Activated CD8-positive, alpha-beta T cell treated with anti-CD3 and anti-CD28 coated beads for 36 hours (primary cell): ENCODE data around the gene AGAP1. TPM values are rescaled to one million over a fixed set of nuclear protein-coding genes. Genes with fewer than 3 reads are reported as not detected.

Experiments
- ATAC-seq: fragments of 200-7000 bp; cut with Tn5 transposase; one replicate; pipeline ENCODE4 v1.10.0; 2021; ENCODE audit warnings: mild to moderate bottlenecking, moderate library complexity
- CTCF ChIA-PET: fragments of 350-600 bp; sonication (Branson Sonifier 250); formaldehyde crosslinking; loops from one replicate; lab custom pipeline; 2021; ENCODE audit warnings: antibody characterized with exemption; lab: Charles Lee
- POLR2A ChIA-PET: fragments of 350-600 bp; sonication (Branson Sonifier 250); formaldehyde crosslinking; loops from one replicate; lab custom pipeline; 2021; ENCODE audit warnings: antibody characterized with exemption; lab: Charles Lee
- DNase-seq: peaks from one replicate; pipeline ENCODE4 v3.0.0-alpha.2; 2020
- H3K27ac Mint-ChIP-seq: one replicate; pipeline ENCODE4 v1.8.0; 2021; ENCODE audit warnings: mild to moderate bottlenecking, mixed read lengths
- H3K27me3 Mint-ChIP-seq: one replicate; pipeline ENCODE4 v1.8.0; 2021; ENCODE audit warnings: mixed read lengths
- H3K36me3 Mint-ChIP-seq: one replicate; pipeline ENCODE4 v1.8.0; 2021; ENCODE audit warnings: low read depth, mixed read lengths
- H3K4me1 Mint-ChIP-seq: one replicate; pipeline ENCODE4 v1.8.0; 2021; ENCODE audit warnings: low read depth, mixed read lengths
- H3K4me3 Mint-ChIP-seq: one replicate; pipeline ENCODE4 v1.8.0; 2021; ENCODE audit warnings: mild to moderate bottlenecking, moderate library complexity, mixed read lengths
- H3K9me3 Mint-ChIP-seq: one replicate; pipeline ENCODE4 v1.8.0; 2021; ENCODE audit warnings: mixed read lengths
- intact Hi-C: fragments of 100-400 bp; cut with micrococcal nuclease; formaldehyde crosslinking; loops from one replicate; pipeline ENCODE4 v1.10.0; 2022
- total RNA-seq, 2 experiments: library from RNA; stranded (reverse); gene quantifications; one replicate each; pipeline ENCODE4 v1.2.3, GENCODE V29; 2021
- TF ChIP-seq, protein P1 (sequence below): fragments of 200-600 bp; IDR thresholded peaks from one replicate; pipeline ENCODE4 v1.8.0; 2022; ENCODE audit warnings: antibody characterized with exemption, mild to moderate bottlenecking

The AGAP1 gene
- total RNA-seq, 2 experiments from 2014 or later = 2.5 to 2.9 TPM

DNA sequence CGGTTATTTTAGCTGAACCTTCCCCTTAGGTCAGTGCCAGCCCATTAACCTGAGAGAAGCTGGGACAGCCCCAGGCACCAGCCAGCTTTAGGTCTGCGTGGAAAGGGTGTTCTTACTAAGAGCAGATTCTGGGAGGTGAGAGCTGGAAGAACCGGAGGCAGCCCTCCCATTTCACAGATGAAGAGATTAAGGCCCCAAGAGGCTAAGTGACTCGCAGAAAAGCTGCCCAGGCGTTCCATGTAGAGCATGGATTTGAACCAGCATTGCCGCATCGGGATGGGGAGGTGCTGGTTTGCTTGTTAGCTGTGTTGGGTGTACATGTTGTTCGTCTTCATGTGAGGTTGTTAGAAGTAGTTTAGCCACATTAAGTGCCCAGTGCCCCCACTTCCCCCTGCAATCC, 203.2 kb downstream of the AGAP1 start:
- TF ChIP-seq, protein P1, sequence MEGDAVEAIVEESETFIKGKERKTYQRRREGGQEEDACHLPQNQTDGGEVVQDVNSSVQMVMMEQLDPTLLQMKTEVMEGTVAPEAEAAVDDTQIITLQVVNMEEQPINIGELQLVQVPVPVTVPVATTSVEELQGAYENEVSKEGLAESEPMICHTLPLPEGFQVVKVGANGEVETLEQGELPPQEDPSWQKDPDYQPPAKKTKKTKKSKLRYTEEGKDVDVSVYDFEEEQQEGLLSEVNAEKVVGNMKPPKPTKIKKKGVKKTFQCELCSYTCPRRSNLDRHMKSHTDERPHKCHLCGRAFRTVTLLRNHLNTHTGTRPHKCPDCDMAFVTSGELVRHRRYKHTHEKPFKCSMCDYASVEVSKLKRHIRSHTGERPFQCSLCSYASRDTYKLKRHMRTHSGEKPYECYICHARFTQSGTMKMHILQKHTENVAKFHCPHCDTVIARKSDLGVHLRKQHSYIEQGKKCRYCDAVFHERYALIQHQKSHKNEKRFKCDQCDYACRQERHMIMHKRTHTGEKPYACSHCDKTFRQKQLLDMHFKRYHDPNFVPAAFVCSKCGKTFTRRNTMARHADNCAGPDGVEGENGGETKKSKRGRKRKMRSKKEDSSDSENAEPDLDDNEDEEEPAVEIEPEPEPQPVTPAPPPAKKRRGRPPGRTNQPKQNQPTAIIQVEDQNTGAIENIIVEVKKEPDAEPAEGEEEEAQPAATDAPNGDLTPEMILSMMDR = no peak
- DNase-seq (no peak), ATAC-seq (no peak)
- Mint-ChIP-seq H3K9me3 (no peaks in the 10 kb centered on the region), H3K27me3 (no peaks in the 10 kb centered on the region), H3K27ac (no peak overlapping the region), H3K36me3 (no peaks in the 10 kb centered on the region), H3K4me1 (no peaks in the 10 kb centered on the region), H3K4me3 (no peak overlapping the region)
- ChIA-PET CTCF (no interaction called here), POLR2A (no interaction called here)
- intact Hi-C loops = no loop called here

DNA sequence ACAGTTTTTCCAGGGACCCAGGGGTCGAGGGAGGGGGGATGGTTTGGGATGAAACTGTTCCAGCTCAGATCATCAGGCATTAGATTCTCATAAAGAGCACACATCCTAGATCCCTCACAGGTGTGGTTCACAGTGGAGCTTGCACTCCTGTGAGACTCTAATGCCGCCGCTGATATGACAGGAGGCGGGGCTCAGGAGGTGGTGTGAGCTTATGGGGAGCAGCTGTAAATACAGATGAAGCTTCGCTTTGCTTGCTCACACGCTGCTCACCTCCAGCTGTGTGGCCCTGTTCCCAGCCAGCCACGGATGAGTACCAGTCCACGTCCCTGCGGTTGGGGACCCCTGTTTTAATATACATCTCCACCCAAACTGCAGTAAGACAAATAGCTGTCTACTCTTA, 204.2 kb downstream of the AGAP1 start:
- H3K36me3 Mint-ChIP-seq = no peaks in the 10 kb centered on the region
- POLR2A ChIA-PET = no interaction called here
- intact Hi-C loops = no loop called here
- ATAC-seq (no peak), DNase-seq (no peak)
- CTCF ChIA-PET = interaction anchor here (1.2 kb wide), 1 partner anchor 7 kb away, joined by 3 read pairs; no protein-coding TSS in a partner anchor
- H3K4me3 Mint-ChIP-seq = no peak overlapping the region
- H3K4me1 Mint-ChIP-seq = no peaks in the 10 kb centered on the region
- peaks cover 3% of the 10 kb centered on the region for H3K27me3 Mint-ChIP-seq
- no peak overlapping the region for H3K27ac Mint-ChIP-seq
- TF ChIP-seq, protein P1 = no peak
- no peaks in the 10 kb centered on the region for H3K9me3 Mint-ChIP-seq

DNA sequence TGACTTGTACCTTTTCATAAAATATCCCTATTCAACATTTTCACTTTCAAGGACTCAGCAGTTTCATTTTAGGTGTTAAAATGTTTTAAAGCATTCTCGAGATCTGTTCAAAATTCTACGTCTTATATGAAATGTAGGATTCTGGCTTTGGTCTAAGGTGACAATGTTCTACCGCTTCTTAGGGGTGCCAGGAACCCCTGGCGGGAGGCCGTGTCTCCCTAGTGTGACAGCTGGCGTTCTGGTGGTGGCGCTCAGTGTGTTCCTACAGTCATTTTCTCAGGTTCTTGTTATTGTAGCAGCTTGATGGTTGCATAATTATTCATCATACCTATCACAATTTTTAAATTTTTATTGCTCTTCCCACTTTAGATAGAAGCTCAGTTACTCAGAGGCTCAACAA, 204.6 kb downstream of the AGAP1 start:
- no peaks in the 10 kb centered on the region for H3K4me1 Mint-ChIP-seq
- H3K9me3 Mint-ChIP-seq = no peaks in the 10 kb centered on the region
- no peak overlapping the region for H3K4me3 Mint-ChIP-seq
- no peak for ATAC-seq
- H3K27ac Mint-ChIP-seq = no peak overlapping the region
- TF ChIP-seq, protein P1 = no peak
- intact Hi-C loops = no loop called here
- no peaks in the 10 kb centered on the region for H3K36me3 Mint-ChIP-seq
- DNase-seq = no peak
- POLR2A ChIA-PET = no interaction called here
- H3K27me3 Mint-ChIP-seq = peaks cover 3% of the 10 kb centered on the region
- CTCF ChIA-PET = interaction anchor here (1.2 kb wide), 1 partner anchor 8 kb away, joined by 3 read pairs; no protein-coding TSS in a partner anchor

DNA sequence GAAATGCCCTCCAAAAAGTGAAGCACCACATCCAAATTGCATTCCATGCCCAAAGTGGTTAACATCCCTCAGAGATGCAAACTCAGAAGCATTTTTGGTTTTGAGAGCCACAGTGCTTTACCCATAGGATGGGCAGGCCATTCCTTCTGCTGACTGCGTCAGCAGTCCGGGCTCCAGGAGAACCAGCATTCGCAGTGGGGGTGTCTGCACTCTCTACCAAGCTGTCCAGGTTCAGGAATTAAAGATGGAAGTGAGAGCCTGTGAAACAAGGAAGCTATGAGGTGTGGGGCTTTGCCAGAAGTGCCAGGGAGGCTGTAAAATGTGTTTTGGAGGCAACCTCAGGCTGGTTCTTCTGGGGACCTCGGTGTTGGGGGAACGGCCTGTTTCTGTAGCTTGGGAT, 205.7 kb downstream of the AGAP1 start:
- H3K36me3 Mint-ChIP-seq = no peaks in the 10 kb centered on the region
- CTCF ChIA-PET = interaction anchor here (0.6 kb wide), 1 partner anchor 40 kb away, joined by 3 read pairs; no protein-coding TSS in a partner anchor
- DNase-seq (no peak), ATAC-seq (no peak)
- TF ChIP-seq, protein P1 = no peak
- intact Hi-C loops = no loop called here
- peaks cover 3% of the 10 kb centered on the region for H3K27me3 Mint-ChIP-seq
- H3K4me1 Mint-ChIP-seq = no peaks in the 10 kb centered on the region
- POLR2A ChIA-PET = interaction anchor here (0.6 kb wide), 1 partner anchor 111 kb away, joined by 3 read pairs; no protein-coding TSS in a partner anchor
- H3K4me3 Mint-ChIP-seq = no peak overlapping the region
- no peaks in the 10 kb centered on the region for H3K9me3 Mint-ChIP-seq
- H3K27ac Mint-ChIP-seq = no peak overlapping the region

- intact Hi-C loops = no loop called here
Observed at GRCh38 chr2:235701206-235701981, 207.6 kb downstream of the AGAP1 start.

More at GRCh38 chr2:235701206-235701981, 207.6 kb downstream of the AGAP1 start:
- Mint-ChIP-seq H3K4me3 (no peak overlapping the region), H3K27me3 (peaks cover 3% of the 10 kb centered on the region), H3K36me3 (no peaks in the 10 kb centered on the region), H3K9me3 (no peaks in the 10 kb centered on the region), H3K4me1 (no peaks in the 10 kb centered on the region), H3K27ac (no peak overlapping the region)
- DNase-seq = no peak
- CTCF ChIA-PET = no interaction called here
- TF ChIP-seq, protein P1 = no peak
- POLR2A ChIA-PET = no interaction called here
- ATAC-seq = no peak
